Mesodermal cell (in vitro differentiated cells): Measurements from ENCODE around the gene DLG2.

Experiments
- H3K27ac ChIP-seq: 2 replicates; pipeline ENCODE4 v1.7.0; 2013; ENCODE audit warnings: mild to moderate bottlenecking, low read depth, low read length, moderate library complexity; ENCODE audit not compliant: severe bottlenecking
- H3K36me3 ChIP-seq: 2 replicates; pipeline ENCODE4 v1.7.1; 2013; ENCODE audit warnings: mild to moderate bottlenecking, low read length, moderate library complexity; ENCODE audit not compliant: control insufficient read depth, insufficient read depth
- H3K4me1 ChIP-seq: one replicate; pipeline ENCODE4 v1.7.1; 2013; ENCODE audit warnings: mild to moderate bottlenecking, low read length; ENCODE audit not compliant: insufficient read depth, control insufficient read depth, poor library complexity, severe bottlenecking
- H3K4me3 ChIP-seq: 2 replicates; pipeline ENCODE4 v1.7.0; 2013; ENCODE audit warnings: low read length, control low read depth, mild to moderate bottlenecking; ENCODE audit not compliant: insufficient read depth, poor library complexity, severe bottlenecking; ENCODE audit errors: extremely low read depth
- H3K9me3 ChIP-seq: 2 replicates; pipeline ENCODE4 v1.7.1; 2013; ENCODE audit warnings: mild to moderate bottlenecking, low read length, moderate library complexity; ENCODE audit not compliant: control insufficient read depth
- WGBS, 2 experiments: methylation state at CpG; one replicate each; pipeline ENCODE4 v1.1.5; 2013; ENCODE audit warnings: missing lambda C conversion rate in 2 of 2; ENCODE audit not compliant: insufficient coverage in 2 of 2; 5-methylcytosine and 5-hydroxymethylcytosine counted together

The DLG2 gene

DNA sequence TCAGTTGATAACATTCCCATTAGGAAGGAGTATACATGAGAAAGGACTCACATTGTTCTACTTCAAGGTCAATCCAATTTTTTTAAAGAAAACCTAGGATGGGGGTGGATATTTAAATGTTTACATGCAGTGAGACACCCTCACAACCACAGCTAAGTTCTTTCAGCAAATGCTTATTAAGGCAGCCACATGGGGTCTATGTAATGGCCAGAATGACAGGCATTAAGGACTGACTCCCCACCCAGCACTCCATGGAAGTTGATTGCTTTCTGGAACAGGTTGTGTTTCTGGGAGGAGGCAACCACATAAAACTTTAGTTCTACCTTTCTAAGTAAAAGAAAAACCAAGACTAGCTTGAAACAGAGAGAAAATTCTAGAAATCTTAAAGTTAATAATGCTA lies 1678.9 kb downstream of the DLG2 start:
- no peak overlapping the region for H3K27ac ChIP-seq

DNA sequence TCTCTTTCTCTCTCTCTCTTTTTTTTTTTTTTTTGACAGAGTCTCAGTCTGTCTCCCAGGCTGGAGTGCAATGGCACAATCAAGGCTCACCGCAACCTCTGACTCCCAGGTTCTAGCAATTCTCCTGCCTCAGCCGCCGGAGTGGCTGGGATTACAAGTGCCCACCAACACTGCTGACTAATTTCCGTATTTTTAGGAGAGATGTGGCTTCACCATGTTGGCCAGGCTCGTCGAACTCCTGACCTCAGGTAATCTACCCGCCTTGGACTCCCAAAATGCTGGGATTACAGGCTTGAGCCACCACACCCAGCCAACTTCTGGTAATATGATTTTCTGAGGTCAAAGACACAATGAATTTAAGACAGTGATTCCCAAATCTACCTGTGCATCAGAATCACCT lies 1681.2 kb downstream of the DLG2 start:
- H3K4me1 ChIP-seq = no peaks in the 10 kb centered on the region
- H3K9me3 ChIP-seq = no peaks in the 10 kb centered on the region
- H3K27ac ChIP-seq = no peak overlapping the region
- 85 to 88% methylated on average over 6 to 7 of the region's 7 CpGs for WGBS, 2 experiments
- H3K4me3 ChIP-seq = no peak overlapping the region
- H3K36me3 ChIP-seq = no peaks in the 10 kb centered on the region

More for the DNA sequence above, 1678.9 kb downstream of the DLG2 start:
- no peaks in the 10 kb centered on the region for H3K9me3 ChIP-seq
- H3K36me3 ChIP-seq = no peaks in the 10 kb centered on the region
- no peak overlapping the region for H3K4me3 ChIP-seq
- peaks cover 7% of the 10 kb centered on the region for H3K4me1 ChIP-seq

DNA sequence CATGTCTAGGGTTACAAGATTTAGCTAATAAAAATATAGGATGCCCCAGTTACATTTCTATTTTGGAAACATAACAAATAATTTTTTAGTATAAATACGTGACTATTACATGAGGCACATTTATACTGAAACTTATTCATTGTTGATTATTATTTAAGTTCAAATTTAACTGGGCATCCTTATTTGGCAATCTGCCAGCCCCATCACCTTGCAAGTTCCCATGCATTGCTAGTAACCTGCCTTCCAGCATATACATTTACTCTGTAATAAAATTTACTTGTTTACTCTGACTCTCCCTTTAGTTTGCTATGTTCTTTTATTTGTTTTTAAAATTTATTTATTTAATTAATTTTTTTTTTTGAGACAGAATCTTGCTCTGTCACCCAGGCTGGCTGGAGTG lies 1686.1 kb downstream of the DLG2 start:
- Histone ChIP-seq H3K27ac (no peak overlapping the region), H3K36me3 (no peaks in the 10 kb centered on the region), H3K4me1 (no peaks in the 10 kb centered on the region), H3K4me3 (no peak overlapping the region), H3K9me3 (no peaks in the 10 kb centered on the region)
- WGBS, 2 experiments = no CpG with 5 or more reads among the region's 1 CpG

DNA sequence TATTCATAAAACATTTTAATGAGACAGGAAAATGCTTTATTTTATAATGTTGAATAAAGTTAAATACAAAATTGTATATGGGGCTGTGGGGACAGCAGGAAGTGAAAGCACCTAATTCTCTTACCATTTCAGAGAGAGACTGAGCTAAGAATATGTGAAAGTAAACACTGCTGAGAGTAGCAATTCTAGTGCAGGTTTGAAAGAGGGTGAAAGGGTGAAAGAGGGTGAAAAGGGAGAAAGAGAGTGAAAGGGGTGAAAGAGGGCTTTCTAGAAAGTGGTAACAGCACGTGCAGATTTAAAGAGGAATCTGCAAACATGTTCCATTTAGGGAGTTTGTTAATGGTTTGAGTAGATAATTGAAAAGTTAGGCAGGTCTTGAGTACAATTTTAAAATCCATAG lies 1689.0 kb downstream of the DLG2 start:
- Histone ChIP-seq H3K4me1 (no peaks in the 10 kb centered on the region), H3K27ac (no peak overlapping the region), H3K36me3 (no peaks in the 10 kb centered on the region), H3K9me3 (no peaks in the 10 kb centered on the region), H3K4me3 (no peak overlapping the region)
- WGBS, 2 experiments = 44 to 58% methylated on average over 1 of the region's 1 CpG

DNA sequence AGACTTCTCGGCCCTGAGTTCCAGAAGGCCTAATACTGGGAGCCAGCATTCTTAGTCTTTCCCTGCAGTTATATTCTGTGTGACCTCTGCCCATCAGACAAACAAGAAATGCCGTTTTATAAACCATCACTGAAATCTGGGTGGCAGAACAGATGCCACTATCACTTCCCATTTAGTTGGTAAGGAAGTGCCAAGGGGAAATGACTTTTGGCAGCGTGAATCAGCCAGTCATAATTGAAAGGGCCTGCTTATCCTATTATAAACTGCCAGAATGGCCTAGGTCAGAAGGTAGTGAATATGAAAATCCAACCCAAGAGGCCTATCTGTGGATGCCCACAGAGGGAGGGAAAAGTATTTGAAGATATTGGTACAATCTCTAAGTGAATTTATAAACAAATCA lies 1694.1 kb downstream of the DLG2 start:
- Histone ChIP-seq H3K27ac (no peak overlapping the region), H3K36me3 (no peaks in the 10 kb centered on the region), H3K4me3 (no peak overlapping the region), H3K4me1 (no peaks in the 10 kb centered on the region), H3K9me3 (no peaks in the 10 kb centered on the region)
- 90 to 100% methylated on average over 1 to 2 of the region's 3 CpGs for WGBS, 2 experiments

DNA sequence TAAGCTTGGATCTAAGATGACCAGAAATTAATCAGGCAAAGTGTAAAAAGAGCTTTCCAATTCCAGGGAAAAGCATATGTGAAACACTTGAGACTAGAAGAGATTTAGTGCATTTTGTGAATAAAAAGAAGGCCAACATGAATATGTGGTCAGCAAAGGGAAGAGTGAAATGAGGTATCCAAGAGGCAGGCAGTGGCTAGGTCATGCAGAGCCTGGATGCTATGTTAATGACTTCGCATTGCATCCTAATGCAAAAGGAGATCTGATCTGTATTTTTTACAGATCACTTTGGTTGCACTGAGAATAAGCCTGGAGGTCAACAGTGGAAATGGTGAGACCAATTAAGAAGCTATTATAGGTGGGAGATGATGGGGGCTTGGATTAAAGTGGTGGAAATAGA lies 1699.7 kb downstream of the DLG2 start:
- Histone ChIP-seq H3K9me3 (no peaks in the 10 kb centered on the region), H3K36me3 (no peaks in the 10 kb centered on the region), H3K4me3 (no peak overlapping the region), H3K4me1 (no peaks in the 10 kb centered on the region), H3K27ac (no peak overlapping the region)
- 100% methylated on average over 1 of the region's 1 CpG for WGBS, 2 experiments

DNA sequence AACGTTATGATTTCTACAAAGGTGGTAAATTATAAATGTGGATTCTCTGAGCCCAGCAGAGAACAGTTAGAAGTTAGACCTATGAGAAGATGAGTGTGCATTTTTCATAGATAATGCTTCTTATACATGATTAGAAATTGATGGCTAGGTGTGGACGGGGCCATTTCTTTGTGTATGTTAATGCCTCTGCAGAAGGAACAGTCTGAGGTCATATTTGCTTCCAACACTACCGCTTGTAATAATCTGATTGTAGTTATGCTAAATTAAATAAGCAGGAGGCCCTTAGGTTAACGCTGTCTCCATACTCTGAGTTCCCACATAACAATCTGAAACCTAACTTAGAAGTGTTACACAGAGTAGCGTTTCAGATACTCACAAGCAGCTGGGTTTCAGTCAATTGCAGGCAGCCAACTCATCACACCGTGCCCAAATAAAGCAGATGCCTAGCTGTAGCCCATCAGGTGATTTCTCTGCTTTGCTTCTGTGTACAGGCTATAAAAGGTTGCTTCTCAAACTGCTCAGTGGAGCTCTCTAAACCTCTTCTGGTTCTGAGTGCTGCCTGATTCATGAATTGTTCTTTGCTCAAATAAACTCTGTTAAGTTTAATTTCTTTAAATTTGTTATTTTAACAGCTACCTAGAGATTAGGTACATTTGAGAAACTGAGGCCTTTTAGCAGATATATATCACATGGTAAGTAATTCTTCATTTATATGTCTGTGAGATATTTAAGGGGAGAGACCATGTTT lies 1702.2 kb downstream of the DLG2 start:
- Histone ChIP-seq H3K36me3 (no peaks in the 10 kb centered on the region), H3K27ac (no peak overlapping the region), H3K4me3 (no peak overlapping the region), H3K4me1 (no peaks in the 10 kb centered on the region), H3K9me3 (no peaks in the 10 kb centered on the region)
- 87 to 88% methylated on average over 3 to 4 of the region's 6 CpGs for WGBS, 2 experiments

DNA sequence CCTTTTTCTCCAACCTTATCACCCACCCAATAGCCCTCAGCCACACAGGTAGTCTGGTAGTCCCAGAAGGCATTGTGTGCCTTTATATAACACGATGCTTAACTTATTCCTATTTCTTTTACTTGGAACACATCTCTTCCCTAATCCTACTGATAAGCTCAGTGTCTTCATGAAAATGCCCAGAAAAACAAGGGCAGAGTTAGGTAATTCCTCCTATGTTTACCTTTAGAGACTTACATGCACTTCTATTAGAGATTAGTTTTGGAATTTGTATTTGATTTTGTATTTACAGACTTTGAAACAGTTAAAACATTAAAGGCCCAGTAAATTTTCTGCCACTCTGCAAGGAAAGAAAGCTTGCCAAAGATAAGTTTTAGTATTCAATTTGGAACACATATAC lies 1703.2 kb downstream of the DLG2 start:
- Histone ChIP-seq H3K36me3 (no peaks in the 10 kb centered on the region), H3K27ac (no peak overlapping the region), H3K4me3 (no peak overlapping the region), H3K4me1 (no peaks in the 10 kb centered on the region), H3K9me3 (no peaks in the 10 kb centered on the region)
- WGBS, 2 experiments = 100% methylated on average over 1 of the region's 1 CpG; no CpG with 5 or more reads in 1 of the 2 experiments

DNA sequence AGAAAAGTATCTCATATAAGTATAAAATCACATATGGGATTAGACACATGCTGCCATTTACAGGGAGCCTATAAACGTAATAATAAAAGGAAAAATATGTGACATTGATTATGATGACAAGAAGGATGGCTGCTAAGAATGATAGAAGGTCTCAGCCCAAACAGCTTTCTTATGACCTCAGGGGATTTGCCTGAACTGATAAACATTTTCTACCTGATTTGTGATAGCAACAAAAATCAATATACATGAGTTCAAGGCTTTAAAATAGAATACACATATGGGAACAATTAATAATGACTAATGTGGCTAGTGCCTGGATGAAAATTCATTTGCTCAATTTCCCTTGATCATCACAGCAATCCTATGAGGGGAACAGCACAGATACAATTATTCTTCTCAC lies 1704.2 kb downstream of the DLG2 start:
- H3K36me3 ChIP-seq = no peaks in the 10 kb centered on the region
- no peak overlapping the region for H3K4me3 ChIP-seq
- no peaks in the 10 kb centered on the region for H3K9me3 ChIP-seq
- WGBS, 2 experiments = no CpG with 5 or more reads among the region's 1 CpG
- peaks cover 6% of the 10 kb centered on the region for H3K4me1 ChIP-seq
- no peak overlapping the region for H3K27ac ChIP-seq

DNA sequence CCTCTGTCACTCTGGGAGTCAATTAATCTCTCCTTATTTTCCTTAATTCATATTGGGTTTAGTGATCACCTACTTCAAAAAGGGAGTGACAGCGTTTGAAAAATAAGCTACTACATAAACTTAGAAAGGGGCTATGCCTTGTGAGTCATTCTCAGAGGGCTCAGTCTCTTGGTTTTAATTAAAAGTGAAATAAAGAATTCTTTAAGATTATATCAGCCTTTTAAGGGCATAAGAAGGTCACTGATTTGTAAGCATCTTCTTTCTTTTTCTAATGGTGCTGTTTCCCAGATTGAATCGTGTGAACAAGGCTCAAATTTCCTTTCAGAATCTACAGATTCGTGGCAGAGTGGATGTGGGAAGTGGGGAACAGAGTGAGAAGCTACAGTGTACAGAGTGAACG lies 1704.8 kb downstream of the DLG2 start:
- WGBS, 2 experiments = 78 to 83% methylated on average over 3 of the region's 4 CpGs
- Histone ChIP-seq H3K36me3 (no peaks in the 10 kb centered on the region), H3K9me3 (no peaks in the 10 kb centered on the region), H3K27ac (no peak overlapping the region), H3K4me3 (no peak overlapping the region), H3K4me1 (peaks cover 6% of the 10 kb centered on the region)

DNA sequence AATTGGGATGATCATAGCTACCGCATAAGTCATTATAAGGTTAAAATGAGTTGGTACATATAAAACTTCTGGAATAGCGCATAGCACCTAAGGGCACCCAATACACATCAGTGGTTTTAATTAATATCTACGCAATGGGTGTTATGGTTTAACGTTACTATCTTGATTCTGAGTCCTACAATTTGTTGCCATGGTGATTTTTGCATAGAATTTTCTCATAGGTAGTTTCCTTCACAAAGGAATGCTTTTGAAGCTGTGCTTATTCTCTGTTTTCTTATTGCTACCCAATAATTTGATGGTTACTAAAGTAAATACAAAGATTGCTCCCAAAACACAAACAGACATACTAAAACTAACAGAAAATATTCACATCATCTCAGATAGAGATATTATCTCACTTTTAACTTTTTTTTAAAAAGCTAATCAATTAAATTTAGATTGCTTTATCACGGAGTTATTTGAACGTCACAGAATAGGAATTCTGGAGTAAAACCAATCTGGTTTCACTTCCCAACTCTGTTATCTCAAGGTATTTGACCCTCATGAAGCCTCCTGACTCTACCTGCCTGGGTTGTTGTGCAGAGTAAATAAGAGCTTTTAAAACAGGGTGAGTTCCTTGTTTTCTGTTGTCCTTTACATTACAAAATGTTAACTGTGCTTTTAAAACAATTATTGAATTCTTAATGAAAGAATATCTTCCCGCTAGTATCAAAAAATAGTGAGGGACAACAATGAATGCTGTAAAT lies 1705.5 kb downstream of the DLG2 start:
- 80 to 85% methylated on average over 1 to 3 of the region's 7 CpGs for WGBS, 2 experiments
- H3K36me3 ChIP-seq = no peaks in the 10 kb centered on the region
- H3K9me3 ChIP-seq = no peaks in the 10 kb centered on the region

More for the DNA sequence above, 1705.5 kb downstream of the DLG2 start:
- peaks cover 6% of the 10 kb centered on the region for H3K4me1 ChIP-seq
- no peak overlapping the region for H3K27ac ChIP-seq
- H3K4me3 ChIP-seq = no peak overlapping the region
